Measurements from ENCODE around the gene SLC49A4.

SLC49A4 gene

GRCh38 chr3:122794779-122795673, at the start of gene SLC49A4:
Gene SLC49A4, plus strand, starts transcription at chr3:122795069. Its CDS starts 124 bp downstream, at chr3:122795193.
- in situ Hi-C loops (cut with HindIII; ENCODE audit: low sequenced_read_pairs) = no loop called here

- in situ Hi-C loops (cut with HindIII; ENCODE audit: low sequenced_read_pairs) = loop anchor here (5.0 kb wide), 1 partner anchor 38 kb away; no protein-coding TSS in a partner anchor
Measured at GRCh38 chr3:122745369-122746021, 49.4 kb upstream of the SLC49A4 start.

GRCh38 chr3:122747295-122747694, 47.6 kb upstream of the SLC49A4 start:
- in situ Hi-C loops (cut with HindIII; ENCODE audit: low sequenced_read_pairs) = loop anchor here (5.0 kb wide), 1 partner anchor 40 kb away; no protein-coding TSS in a partner anchor

GRCh38 chr3:122748347-122748746, 46.5 kb upstream of the SLC49A4 start:
- in situ Hi-C loops (cut with HindIII; ENCODE audit: low sequenced_read_pairs) = loop anchor here (5.0 kb wide), 1 partner anchor 41 kb away; no protein-coding TSS in a partner anchor

- in situ Hi-C loops (cut with HindIII; ENCODE audit: low sequenced_read_pairs) = loop anchor here (5.0 kb wide), 1 partner anchor 32 kb away; no protein-coding TSS in a partner anchor
Measured at GRCh38 chr3:122754929-122755328, 39.9 kb upstream of the SLC49A4 start.

- in situ Hi-C loops (cut with HindIII; ENCODE audit: low sequenced_read_pairs) = no loop called here
Measured at GRCh38 chr3:122755491-122755890, 39.4 kb upstream of the SLC49A4 start.

- in situ Hi-C loops (cut with HindIII; ENCODE audit: low sequenced_read_pairs) = no loop called here
Measured at GRCh38 chr3:122758877-122759560, 35.9 kb upstream of the SLC49A4 start.

GRCh38 chr3:122760453-122761271, 34.2 kb upstream of the SLC49A4 start:
- in situ Hi-C loops (cut with HindIII; ENCODE audit: low sequenced_read_pairs) = no loop called here

GRCh38 chr3:122766430-122766829, 28.4 kb upstream of the SLC49A4 start:
- in situ Hi-C loops (cut with HindIII; ENCODE audit: low sequenced_read_pairs) = no loop called here

GRCh38 chr3:122767540-122768372, 27.1 kb upstream of the SLC49A4 start:
- in situ Hi-C loops (cut with HindIII; ENCODE audit: low sequenced_read_pairs) = no loop called here

GRCh38 chr3:122770521-122771202, 24.2 kb upstream of the SLC49A4 start:
- in situ Hi-C loops (cut with HindIII; ENCODE audit: low sequenced_read_pairs) = no loop called here

- in situ Hi-C loops (cut with HindIII; ENCODE audit: low sequenced_read_pairs) = no loop called here
Measured at GRCh38 chr3:122772827-122773226, 22.0 kb upstream of the SLC49A4 start.

- in situ Hi-C loops (cut with HindIII; ENCODE audit: low sequenced_read_pairs) = no loop called here
Measured at GRCh38 chr3:122773944-122774509, 20.8 kb upstream of the SLC49A4 start.

GRCh38 chr3:122774564-122774963, 20.3 kb upstream of the SLC49A4 start:
- in situ Hi-C loops (cut with HindIII; ENCODE audit: low sequenced_read_pairs) = no loop called here

- in situ Hi-C loops (cut with HindIII; ENCODE audit: low sequenced_read_pairs) = no loop called here
Measured at GRCh38 chr3:122776675-122777468, 18.0 kb upstream of the SLC49A4 start.

- in situ Hi-C loops (cut with HindIII; ENCODE audit: low sequenced_read_pairs) = no loop called here
Measured at GRCh38 chr3:122777563-122777962, 17.3 kb upstream of the SLC49A4 start.

GRCh38 chr3:122782804-122783203, 12.1 kb upstream of the SLC49A4 start:
- in situ Hi-C loops (cut with HindIII; ENCODE audit: low sequenced_read_pairs) = no loop called here

GRCh38 chr3:122784436-122784835, 10.4 kb upstream of the SLC49A4 start:
- in situ Hi-C loops (cut with HindIII; ENCODE audit: low sequenced_read_pairs) = no loop called here

Measured in endothelial cell of hepatic sinusoid (primary cell).